ENCODE results near the gene TPCN2. TPM values are rescaled to one million over a fixed set of nuclear protein-coding genes. Genes with fewer than 3 reads are reported as not detected.

TPCN2 gene
- total RNA-seq, 1 experiment from 2014 or later: 63.6 TPM

GRCh38 chr11:69032833-69033232 is 15.9 kb upstream of the TPCN2 start:
- CTCF ChIA-PET: interaction anchor here (0.8 kb wide), 1 partner anchor 12 kb away, joined by 4 read pairs; no protein-coding TSS in a partner anchor
- Histone ChIP-seq H3K27me3 (replicated peaks; ENCODE audit: control insufficient read depth, insufficient read depth, low read length) (no peaks in the 10 kb centered on the region), H3K36me3 (ENCODE audit: control insufficient read depth, insufficient read depth, low read length) (no peaks in the 10 kb centered on the region), H3K4me1 (peaks cover 3% of the 10 kb centered on the region), H3K9me3 (no peaks in the 10 kb centered on the region), H3K4me3 (ENCODE audit: low read depth, low read length) (no peak overlapping the region)
- Mint-ChIP-seq H3K27me3 (ENCODE audit: insufficient read depth, unreplicated experiment) (no peaks in the 10 kb centered on the region), H3K4me1 (ENCODE audit: low read depth, unreplicated experiment) (no peaks in the 10 kb centered on the region), H3K9me3 (ENCODE audit: unreplicated experiment) (no peaks in the 10 kb centered on the region), H3K4me3 (ENCODE audit: unreplicated experiment) (no peak overlapping the region), H3K36me3 (ENCODE audit: insufficient read depth, unreplicated experiment) (no peaks in the 10 kb centered on the region), H3K27ac (ENCODE audit: unreplicated experiment) (no peak overlapping the region)
- intact Hi-C loops (cut with micrococcal nuclease; ENCODE audit: unreplicated experiment): no loop called here
- POLR2A ChIA-PET: no interaction called here
- no TSS peak for BruUV-seq (replicated peaks)
- DNase-seq: no peak
- no peak for TF ChIP-seq CTCF (IDR thresholded peaks at IDR 0.05; ENCODE audit: insufficient read depth in 1 of 2, low read depth in 1 of 2, low read length in 1 of 2, severe bottlenecking in 1 of 2, unreplicated experiment in 1 of 2)

GRCh38 chr11:69033431-69033830 is 15.3 kb upstream of the TPCN2 start:
- BruUV-seq (replicated peaks): no TSS peak
- CTCF ChIA-PET: no interaction called here

GRCh38 chr11:69034123-69034867 is 14.4 kb upstream of the TPCN2 start:
- no peak for TF ChIP-seq CTCF (IDR thresholded peaks at IDR 0.05; ENCODE audit: insufficient read depth in 1 of 2, low read depth in 1 of 2, low read length in 1 of 2, severe bottlenecking in 1 of 2, unreplicated experiment in 1 of 2)
- Mint-ChIP-seq H3K27me3 (ENCODE audit: insufficient read depth, unreplicated experiment) (no peaks in the 10 kb centered on the region), H3K4me1 (ENCODE audit: low read depth, unreplicated experiment) (no peaks in the 10 kb centered on the region), H3K4me3 (ENCODE audit: unreplicated experiment) (no peak overlapping the region), H3K36me3 (ENCODE audit: insufficient read depth, unreplicated experiment) (no peaks in the 10 kb centered on the region), H3K27ac (ENCODE audit: unreplicated experiment) (no peak overlapping the region), H3K9me3 (ENCODE audit: unreplicated experiment) (no peaks in the 10 kb centered on the region)
- peaks cover 2% of the 10 kb centered on the region for H3K4me1 ChIP-seq
- BruUV-seq (replicated peaks): no TSS peak
- DNase-seq: no peak
- POLR2A ChIA-PET: interaction anchor here (0.6 kb wide), 1 partner anchor 1155 kb away, joined by 3 read pairs; no protein-coding TSS in a partner anchor
- no peaks in the 10 kb centered on the region for H3K36me3 ChIP-seq (ENCODE audit: control insufficient read depth, insufficient read depth, low read length)
- no peak overlapping the region for H3K4me3 ChIP-seq (ENCODE audit: low read depth, low read length)
- intact Hi-C loops (cut with micrococcal nuclease; ENCODE audit: unreplicated experiment): no loop called here
- no peaks in the 10 kb centered on the region for H3K9me3 ChIP-seq
- H3K27me3 ChIP-seq (replicated peaks; ENCODE audit: control insufficient read depth, insufficient read depth, low read length): no peaks in the 10 kb centered on the region
- CTCF ChIA-PET: interaction anchor here (1.0 kb wide), 1 partner anchor 10 kb away, joined by 4 read pairs; no protein-coding TSS in a partner anchor

More at GRCh38 chr11:69033431-69033830, 15.3 kb upstream of the TPCN2 start:
- no peak for DNase-seq
- Histone ChIP-seq H3K36me3 (ENCODE audit: control insufficient read depth, insufficient read depth, low read length) (no peaks in the 10 kb centered on the region), H3K4me3 (ENCODE audit: low read depth, low read length) (no peak overlapping the region), H3K9me3 (no peaks in the 10 kb centered on the region), H3K4me1 (no peaks in the 10 kb centered on the region), H3K27me3 (replicated peaks; ENCODE audit: control insufficient read depth, insufficient read depth, low read length) (no peaks in the 10 kb centered on the region)
- H3K4me3 Mint-ChIP-seq (ENCODE audit: unreplicated experiment): no peak overlapping the region
- H3K4me1 Mint-ChIP-seq (ENCODE audit: low read depth, unreplicated experiment): no peaks in the 10 kb centered on the region
- H3K9me3 Mint-ChIP-seq (ENCODE audit: unreplicated experiment): no peaks in the 10 kb centered on the region
- intact Hi-C loops (cut with micrococcal nuclease; ENCODE audit: unreplicated experiment): no loop called here
- no peak for TF ChIP-seq CTCF (IDR thresholded peaks at IDR 0.05; ENCODE audit: insufficient read depth in 1 of 2, low read depth in 1 of 2, low read length in 1 of 2, severe bottlenecking in 1 of 2, unreplicated experiment in 1 of 2)
- H3K27me3 Mint-ChIP-seq (ENCODE audit: insufficient read depth, unreplicated experiment): no peaks in the 10 kb centered on the region
- no peaks in the 10 kb centered on the region for H3K36me3 Mint-ChIP-seq (ENCODE audit: insufficient read depth, unreplicated experiment)
- H3K27ac Mint-ChIP-seq (ENCODE audit: unreplicated experiment): no peak overlapping the region
- POLR2A ChIA-PET: no interaction called here

Measured in Caco-2 (cell line).